IMR-90 (cell line): ENCODE data around the gene USP17L18. TPM values are rescaled to one million over a fixed set of nuclear protein-coding genes. Genes with fewer than 3 reads are reported as not detected.
"Not testable (repeated sequence)": the region's sequence is repeated elsewhere in the genome, so short reads cannot be mapped to it uniquely, and the experiment has no call there.

Experiments used
- ATAC-seq: fragments of 200-7000 bp; cut with Tn5 transposase; 2 replicates; pipeline ENCODE4 v1.9.1; 2020; ENCODE audit warnings: low read depth, mild to moderate bottlenecking, moderate library complexity
- BruUV-seq: library from RNA; stranded (reverse); fragments of 400-500 nt; replicated peaks from 2 replicates; lab custom pipeline; 2021; lab: Mats Ljungman, UMichigan
- CTCF ChIA-PET: fragments of 300-600 bp; formaldehyde crosslinking; extraction: SDS; loops from one replicate; lab custom pipeline; 2021; ENCODE audit warnings: antibody characterized with exemption; lab: Yijun Ruan, JAX
- POLR2A ChIA-PET: fragments of 300-600 bp; sonication (Branson Sonifier 250); formaldehyde crosslinking; loops from one replicate; lab custom pipeline; 2022; ENCODE audit warnings: antibody characterized with exemption; ENCODE audit not compliant: unreplicated experiment; lab: Charles Lee
- DNase-seq: peaks from one replicate; pipeline ENCODE4 v3.0.0; 2013
- H2AFZ ChIP-seq: replicated peaks from 2 replicates; pipeline ENCODE3; 2013; ENCODE audit warnings: low read length, mild to moderate bottlenecking; ENCODE audit not compliant: poor library complexity
- H2AK5ac ChIP-seq: 2 replicates; pipeline ENCODE4 v1.6.1; 2013; ENCODE audit warnings: low read depth, low read length, inconsistent platforms
- H2AK9ac ChIP-seq: replicated peaks from 2 replicates; pipeline ENCODE3; 2013; ENCODE audit warnings: mild to moderate bottlenecking, low read depth, low read length, moderate library complexity; ENCODE audit not compliant: poor library complexity
- H2BK120ac ChIP-seq: 2 replicates; pipeline ENCODE4 v1.6.1; 2013; ENCODE audit warnings: low read depth, low read length, inconsistent platforms
- H2BK15ac ChIP-seq: 3 replicates; pipeline ENCODE4 v1.6.1; 2013; ENCODE audit warnings: low read depth, low read length, inconsistent platforms
- H2BK20ac ChIP-seq: 2 replicates; pipeline ENCODE4 v1.6.1; 2013; ENCODE audit warnings: low read depth, mild to moderate bottlenecking, inconsistent platforms, low read length, moderate library complexity
- H2BK5ac ChIP-seq: 2 replicates; pipeline ENCODE4 v1.6.1; 2013; ENCODE audit warnings: mild to moderate bottlenecking, low read depth, low read length, inconsistent platforms; ENCODE audit not compliant: poor library complexity, severe bottlenecking
- H3K14ac ChIP-seq: replicated peaks from 2 replicates; pipeline ENCODE4 v1.6.1; 2013; ENCODE audit warnings: low read depth, low read length, inconsistent platforms
- H3K18ac ChIP-seq: 2 replicates; pipeline ENCODE4 v1.6.1; 2013; ENCODE audit warnings: low read depth, low read length, control low read depth
- H3K23ac ChIP-seq: 2 replicates; pipeline ENCODE4 v1.6.1; 2013; ENCODE audit warnings: low read depth, low read length, inconsistent platforms
- H3K27ac ChIP-seq: 2 replicates; pipeline ENCODE4 v1.5.1; 2013; ENCODE audit warnings: mild to moderate bottlenecking, control low read depth, low read length; ENCODE audit not compliant: insufficient read depth
- H3K27me3 ChIP-seq: 2 replicates; pipeline ENCODE4 v1.6.1; 2013; ENCODE audit warnings: low read length; ENCODE audit not compliant: control insufficient read depth, insufficient read depth
- H3K36me3 ChIP-seq: 2 replicates; pipeline ENCODE4 v1.6.1; 2013; ENCODE audit warnings: low read length, mixed read lengths; ENCODE audit not compliant: control insufficient read depth, insufficient read depth
- H3K4ac ChIP-seq: 2 replicates; pipeline ENCODE4 v1.6.1; 2013; ENCODE audit warnings: low read depth, low read length, inconsistent platforms
- H3K4me1 ChIP-seq: 2 replicates; pipeline ENCODE4 v1.6.1; 2013; ENCODE audit warnings: low read length, mixed read lengths; ENCODE audit not compliant: control insufficient read depth, insufficient read depth
- H3K4me2 ChIP-seq: 2 replicates; pipeline ENCODE4 v1.6.1; 2013; ENCODE audit warnings: low read depth, mild to moderate bottlenecking, control low read depth, low read length, moderate library complexity
- H3K4me3 ChIP-seq: 2 replicates; pipeline ENCODE4 v1.5.1; 2013; ENCODE audit warnings: low read depth, mild to moderate bottlenecking, control low read depth, low read length, moderate library complexity; ENCODE audit not compliant: insufficient read depth
- H3K56ac ChIP-seq: 2 replicates; pipeline ENCODE4 v1.6.1; 2013; ENCODE audit warnings: low read length, inconsistent platforms; ENCODE audit not compliant: insufficient read depth; ENCODE audit errors: extremely low read depth
- H3K79me1 ChIP-seq, 2 experiments: 2 replicates each; pipeline ENCODE4 v1.6.1; 2013; ENCODE audit warnings: low read length in 2 of 2, inconsistent platforms in 1 of 2, low read depth in 1 of 2
- H3K9ac ChIP-seq: 2 replicates; pipeline ENCODE4 v1.6.1; 2013; ENCODE audit warnings: low read depth, low read length, control low read depth
- H3K9me1 ChIP-seq: 2 replicates; pipeline ENCODE4 v1.6.1; 2013; ENCODE audit warnings: low read length, inconsistent platforms; ENCODE audit not compliant: insufficient read depth
- H3K9me3 ChIP-seq: 2 replicates; pipeline ENCODE4 v1.6.1; 2013; ENCODE audit warnings: low read length; ENCODE audit not compliant: control insufficient read depth, insufficient read depth
- H4K20me1 ChIP-seq: 2 replicates; pipeline ENCODE4 v1.6.1; 2013; ENCODE audit warnings: low read length, inconsistent platforms; ENCODE audit not compliant: insufficient read depth
- H4K5ac ChIP-seq: 2 replicates; pipeline ENCODE4 v1.6.1; 2013; ENCODE audit warnings: mild to moderate bottlenecking, low read depth, low read length, control low read depth
- H4K8ac ChIP-seq, 2 experiments: 2 replicates each; pipeline ENCODE4 v1.6.1; 2013; ENCODE audit warnings: low read depth in 2 of 2, low read length in 2 of 2, control low read depth in 1 of 2, inconsistent platforms in 1 of 2
- H4K91ac ChIP-seq: 2 replicates; pipeline ENCODE4 v1.6.1; 2013; ENCODE audit warnings: low read depth, low read length, inconsistent platforms; ENCODE audit not compliant: insufficient read depth
- WGBS, 2 experiments: methylation state at CpG; one replicate each; pipeline versions ENCODE4 v1.1.5 to v1.1.7; 2013; ENCODE audit warnings: missing lambda C conversion rate in 2 of 2; ENCODE audit not compliant: insufficient read length in 1 of 2; ENCODE audit errors: extremely low coverage in 2 of 2; 5-methylcytosine and 5-hydroxymethylcytosine counted together
- dilution Hi-C: fragments of 300-500 bp; cut with HindIII; formaldehyde crosslinking; loops from one replicate; pipeline ENCODE4 v1.14.3; 2018; ENCODE audit warnings: low sequenced_read_pairs; ENCODE audit not compliant: unreplicated experiment
- in situ Hi-C: fragments of 300-500 bp; cut with MboI; formaldehyde crosslinking; loops from 3 replicates; pipeline ENCODE4 v1.14.3; 2019; ENCODE audit warnings: low sequenced_read_pairs, inconsistent platforms, mixed read lengths
- intact Hi-C: fragments of 100-400 bp; cut with micrococcal nuclease; formaldehyde crosslinking; loops from 2 replicates; pipeline ENCODE4 v1.10.0; 2022
- polyA plus RNA-seq, 3 experiments: library from polyadenylated mRNA; depleted of rRNA; stranded (reverse); fragments of >200 nt; gene quantifications; 2 replicates each; pipeline ENCODE4 v1.2.3, GENCODE V29; 2012; ENCODE audit warnings: low replicate concordance in 1 of 3
- total RNA-seq: library from RNA; depleted of rRNA; stranded (reverse); fragments of >200 nt; gene quantifications from 2 replicates; pipeline ENCODE4 v1.2.3, GENCODE V29; 2012; rRNA removed

USP17L18 gene
- total and polyA plus RNA-seq, 2 of the 4 experiments (the other 2 are of a cell fraction), result not detected

DNA sequence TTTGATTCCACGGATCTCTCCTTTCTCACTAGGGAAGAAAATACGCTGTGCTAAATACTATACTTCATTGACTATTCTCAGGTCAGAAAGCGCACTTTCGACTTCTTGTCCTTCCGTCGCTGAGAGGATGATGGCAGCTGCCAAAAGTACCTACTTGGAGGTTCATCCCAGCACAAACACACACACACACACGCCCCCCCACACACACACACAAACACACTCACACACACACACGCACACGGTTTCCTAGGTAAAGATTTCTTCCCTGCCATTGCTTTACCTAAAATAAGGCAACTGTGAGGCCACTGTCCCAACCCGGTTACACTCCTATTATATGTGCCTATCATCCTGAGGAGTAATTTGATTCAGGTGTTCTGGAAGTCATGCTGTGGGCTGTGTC, 23.3 kb downstream of the USP17L18 start:
- H3K79me1 ChIP-seq, H3K23ac ChIP-seq, H3K18ac ChIP-seq, intact Hi-C loops, H2BK120ac ChIP-seq, H3K27me3 ChIP-seq, H4K91ac ChIP-seq, H3K4me1 ChIP-seq, H2BK20ac ChIP-seq, H4K20me1 ChIP-seq, H3K27ac ChIP-seq, in situ Hi-C loops, H3K9me1 ChIP-seq, H4K5ac ChIP-seq, H4K8ac ChIP-seq, H2BK15ac ChIP-seq, H3K9me3 ChIP-seq, CTCF ChIA-PET, ATAC-seq, H3K14ac ChIP-seq, H2AK5ac ChIP-seq, H2AFZ ChIP-seq, H3K9ac ChIP-seq, H3K4me3 ChIP-seq, H3K56ac ChIP-seq, BruUV-seq, H3K4me2 ChIP-seq, H3K4ac ChIP-seq, POLR2A ChIA-PET, dilution Hi-C loops, H2AK9ac ChIP-seq, DNase-seq, H3K36me3 ChIP-seq, H2BK5ac ChIP-seq: not testable (repeated sequence)
- 0% methylated on average over 1 of the region's 10 CpGs; no CpG with 5 or more reads in 1 of the 2 experiments for WGBS, 2 experiments

Other genes with a start within 250 kb of the USP17L18 start
- not detected in 2 replicates for gene FAM90A26, start 78.2 kb upstream of the USP17L18 start, total RNA-seq
- not detected in 2 replicates for gene FAM90A26, start 78.2 kb upstream of the USP17L18 start, polyA plus RNA-seq (2012; rRNA removed)
- gene USP17L10, start 38.0 kb upstream of the USP17L18 start, total RNA-seq, result not detected in 2 replicates
- gene USP17L10, start 38.0 kb upstream of the USP17L18 start, polyA plus RNA-seq (2012; rRNA removed), result not detected in 2 replicates
- not detected in 2 replicates for gene USP17L11, start 33.2 kb upstream of the USP17L18 start, total RNA-seq
- gene USP17L11, start 33.2 kb upstream of the USP17L18 start, polyA plus RNA-seq (2012; rRNA removed), result not detected in 2 replicates
- gene USP17L12, start 28.5 kb upstream of the USP17L18 start, total RNA-seq, result not detected in 2 replicates
- not detected in 2 replicates for gene USP17L12, start 28.5 kb upstream of the USP17L18 start, polyA plus RNA-seq (2012; rRNA removed)
- gene USP17L13, start 23.7 kb upstream of the USP17L18 start, total RNA-seq, result not detected in 2 replicates
- gene USP17L13, start 23.7 kb upstream of the USP17L18 start, polyA plus RNA-seq (2012; rRNA removed), result not detected in 2 replicates
- not detected in 2 replicates for gene USP17L15, start 14.2 kb upstream of the USP17L18 start, total RNA-seq
- gene USP17L15, start 14.2 kb upstream of the USP17L18 start, polyA plus RNA-seq (2012; rRNA removed), result not detected in 2 replicates
- not detected in 2 replicates for gene USP17L17, start 4.8 kb upstream of the USP17L18 start, total RNA-seq
- gene USP17L17, start 4.8 kb upstream of the USP17L18 start, polyA plus RNA-seq (2012; rRNA removed), result not detected in 2 replicates
- gene USP17L19, start 4.7 kb downstream of the USP17L18 start, total RNA-seq, result not detected in 2 replicates
- not detected in 2 replicates for gene USP17L19, start 4.7 kb downstream of the USP17L18 start, polyA plus RNA-seq (2012; rRNA removed)
- gene USP17L20, start 9.5 kb downstream of the USP17L18 start, total RNA-seq, result not detected in 2 replicates
- gene USP17L20, start 9.5 kb downstream of the USP17L18 start, polyA plus RNA-seq (2012; rRNA removed), result not detected in 2 replicates
- not detected in 2 replicates for gene USP17L21, start 14.2 kb downstream of the USP17L18 start, total RNA-seq
- not detected in 2 replicates for gene USP17L21, start 14.2 kb downstream of the USP17L18 start, polyA plus RNA-seq (2012; rRNA removed)
- gene USP17L22, start 19.0 kb downstream of the USP17L18 start, total RNA-seq, result not detected in 2 replicates
- not detected in 2 replicates for gene USP17L22, start 19.0 kb downstream of the USP17L18 start, polyA plus RNA-seq (2012; rRNA removed)
- gene USP17L24, start 76.5 kb downstream of the USP17L18 start, total RNA-seq, result not detected in 2 replicates
- not detected in 2 replicates for gene USP17L24, start 76.5 kb downstream of the USP17L18 start, polyA plus RNA-seq (2012; rRNA removed)
- not detected in 2 replicates for gene USP17L25, start 81.3 kb downstream of the USP17L18 start, total RNA-seq
- gene USP17L25, start 81.3 kb downstream of the USP17L18 start, polyA plus RNA-seq (2012; rRNA removed), result not detected in 2 replicates
- gene USP17L26, start 86.0 kb downstream of the USP17L18 start, total RNA-seq, result not detected in 2 replicates
- gene USP17L26, start 86.0 kb downstream of the USP17L18 start, polyA plus RNA-seq (2012; rRNA removed), result not detected in 2 replicates
- not detected in 2 replicates for gene USP17L5, start 90.8 kb downstream of the USP17L18 start, total RNA-seq
- not detected in 2 replicates for gene USP17L5, start 90.8 kb downstream of the USP17L18 start, polyA plus RNA-seq (2012; rRNA removed)
- gene USP17L27, start 95.5 kb downstream of the USP17L18 start, total RNA-seq, result not detected in 2 replicates
- not detected in 2 replicates for gene USP17L27, start 95.5 kb downstream of the USP17L18 start, polyA plus RNA-seq (2012; rRNA removed)
- gene USP17L28, start 100.3 kb downstream of the USP17L18 start, total RNA-seq, result not detected in 2 replicates
- gene USP17L28, start 100.3 kb downstream of the USP17L18 start, polyA plus RNA-seq (2012; rRNA removed), result not detected in 2 replicates
- gene USP17L29, start 105.0 kb downstream of the USP17L18 start, total RNA-seq, result not detected in 2 replicates
- gene USP17L29, start 105.0 kb downstream of the USP17L18 start, polyA plus RNA-seq (2012; rRNA removed), result not detected in 2 replicates
- gene USP17L30, start 114.5 kb downstream of the USP17L18 start, total RNA-seq, result not detected in 2 replicates
- gene USP17L30, start 114.5 kb downstream of the USP17L18 start, polyA plus RNA-seq (2012; rRNA removed), result not detected in 2 replicates
- gene DEFB131A, start 195.8 kb downstream of the USP17L18 start, total RNA-seq, result not detected in 2 replicates
- not detected in 2 replicates for gene DEFB131A, start 195.8 kb downstream of the USP17L18 start, polyA plus RNA-seq (2012; rRNA removed)